Right lobe of liver (tissue), 6 donors: ENCODE measurements around the gene NRP2. TPM values are rescaled to one million over a fixed set of nuclear protein-coding genes. Genes with fewer than 3 reads are reported as not detected.
A peak's percentile ranks its signal among the peaks of the same experiment; 100 is the strongest.

Experiments used
- ATAC-seq, 4 donors: fragments of 200-7000 bp; cut with Tn5 transposase; one replicate each; pipeline ENCODE4 v1.9.1; 2020; ENCODE audit warnings: mild to moderate bottlenecking in 4 of 4, moderate library complexity in 4 of 4
- DNase-seq, 3 donors: peaks; one replicate each; pipeline ENCODE4 v3.0.0-alpha.2; 2020
- H3K27ac ChIP-seq, 3 donors: fragments of 200-600 bp; one replicate each; pipeline ENCODE4 v1.8.0; 2022
- H3K27me3 ChIP-seq, 2 donors: fragments of 200-600 bp; one replicate each; pipeline ENCODE4 v1.8.0; 2022
- H3K36me3 ChIP-seq, 4 donors: fragments of 200-600 bp; sonication (generic) in 1 of 4; one replicate each; pipeline versions ENCODE4 v1.5.1 to v1.8.0; 2017 to 2022; ENCODE audit warnings: control low read depth in 1 of 4
- H3K4me1 ChIP-seq, 4 donors: fragments of 200-600 bp; sonication (generic) in 1 of 4; one replicate each; pipeline versions ENCODE4 v1.5.1 to v1.8.0; 2017 to 2022; ENCODE audit warnings: control low read depth in 1 of 4
- H3K4me3 ChIP-seq, 3 donors: fragments of 200-600 bp; one replicate each; pipeline ENCODE4 v1.8.0; 2022
- H3K9me3 ChIP-seq, 4 donors: fragments of 200-600 bp; sonication (generic) in 1 of 4; one replicate each; pipeline versions ENCODE4 v1.5.1 to v1.8.0; 2017 to 2022; ENCODE audit warnings: control low read depth in 1 of 4
- CTCF ChIP-seq, 4 donors: fragments of 200-600 bp in 3 of 4; fragments of 450-650 bp in 1 of 4; IDR thresholded peaks; one replicate each; pipeline versions ENCODE4 v1.5.1 to v1.8.0; 2016 to 2022; ENCODE audit warnings: antibody characterized with exemption in 4 of 4, mild to moderate bottlenecking in 2 of 4
- POLR2A ChIP-seq: fragments of 450-650 bp; IDR thresholded peaks from one replicate; pipeline ENCODE4 v1.6.1; 2017; ENCODE audit warnings: antibody characterized with exemption, mild to moderate bottlenecking
- WGBS: methylation state at CpG from one replicate; pipeline ENCODE4 v1.1.6; 2018; ENCODE audit warnings: low coverage, low lambda C conversion rate; ENCODE audit not compliant: insufficient coverage; ENCODE audit errors: missing lambda C conversion rate; 5-methylcytosine and 5-hydroxymethylcytosine counted together
- intact Hi-C, 2 donors: fragments of 100-400 bp; cut with DNase I; formaldehyde crosslinking; loops; one replicate each; pipeline versions ENCODE4 v1.11.2 to v1.14.1; 2022
- total RNA-seq, 6 experiments: library from RNA; depleted of rRNA in 2 of 6; stranded (reverse); fragments of >200 nt in 2 of 6; fragmentation: NEBNext Ultra II Directional in 3 of 6; extraction: Animal tissue kit (Norgen Biotek cat#: 25700) in 3 of 6; gene quantifications; one replicate each; pipeline versions ENCODE4 v1.1.0 to v1.2.4, GENCODE V29; 2016 to 2023
- donor health status: DM: no; HTN: yes; CAD: no.
- donor health status: DM: no; HTN: no; CAD: no.
- donor health status: DM: no; HTN: no; CAD: no.
- donor health status: DM: no; HTN: yes; CAD: no.
- donor health status: DM: no; HTN: yes; CAD: no.

The NRP2 gene
- total RNA-seq, 6 experiments from 2014 or later: 5.5 to 23.7 (median 8.6) TPM

- H3K27me3 ChIP-seq: no peaks in the 10 kb centered on the region
- no peak overlapping the region for H3K4me3 ChIP-seq
- TF ChIP-seq CTCF (IDR thresholded peaks at IDR 0.05): no peak
- no peak for TF ChIP-seq POLR2A
- 87% methylated on average over 14 of the region's 14 CpGs for WGBS
- no peak for DNase-seq
- no peak for ATAC-seq
- H3K4me1 ChIP-seq: peaks cover 0 to 24% (median 0%) of the 10 kb centered on the region in 4 donors
- no peaks in the 10 kb centered on the region for H3K36me3 ChIP-seq
- intact Hi-C loops: no loop called here
- no peak overlapping the region for H3K27ac ChIP-seq
- H3K9me3 ChIP-seq: no peaks in the 10 kb centered on the region
Observed at GRCh38 chr2:205733648-205734047, 51.3 kb downstream of the NRP2 start.

- intact Hi-C loops: no loop called here
- Histone ChIP-seq H3K4me3 (no peak overlapping the region), H3K27me3 (no peaks in the 10 kb centered on the region), H3K4me1 (peaks cover 0 to 24% (median 0%) of the 10 kb centered on the region in 4 donors), H3K9me3 (no peaks in the 10 kb centered on the region), H3K36me3 (no peaks in the 10 kb centered on the region), H3K27ac (peak overlapping the region in 1 of 3 donors; percentile 21)
- no peak for DNase-seq
- ATAC-seq: peak; percentile 35 to 66 (median 54)
- 70% methylated on average over 6 of the region's 6 CpGs for WGBS
- no peak for TF ChIP-seq POLR2A
- TF ChIP-seq CTCF (IDR thresholded peaks at IDR 0.05): no peak
Observed at GRCh38 chr2:205734436-205735037, 52.2 kb downstream of the NRP2 start.

- H3K36me3 ChIP-seq: no peaks in the 10 kb centered on the region
- peaks cover 0 to 13% (median 0%) of the 10 kb centered on the region in 4 donors for H3K4me1 ChIP-seq
- TF ChIP-seq CTCF (IDR thresholded peaks at IDR 0.05) (no peak), POLR2A (no peak)
- ATAC-seq (peak; percentile 55 to 67 (median 62)), DNase-seq (no peak)
- H3K4me3 ChIP-seq: no peak overlapping the region
- H3K27ac ChIP-seq: no peak overlapping the region
- intact Hi-C loops: no loop called here
- no peaks in the 10 kb centered on the region for H3K9me3 ChIP-seq
- H3K27me3 ChIP-seq: no peaks in the 10 kb centered on the region
- 69% methylated on average over 15 of the region's 15 CpGs for WGBS
Observed at GRCh38 chr2:205738117-205738968, 56.0 kb downstream of the NRP2 start.

GRCh38 chr2:205739620-205740019 is 57.3 kb downstream of the NRP2 start:
- H3K27me3 ChIP-seq: no peaks in the 10 kb centered on the region
- intact Hi-C loops: no loop called here
- no peak overlapping the region for H3K27ac ChIP-seq
- DNase-seq (no peak), ATAC-seq (no peak)
- WGBS: no CpG with 5 or more reads among the region's 1 CpG
- no peaks in the 10 kb centered on the region for H3K36me3 ChIP-seq
- no peak for TF ChIP-seq POLR2A
- H3K4me3 ChIP-seq: no peak overlapping the region
- H3K9me3 ChIP-seq: no peaks in the 10 kb centered on the region
- peaks cover 0 to 16% (median 5%) of the 10 kb centered on the region in 4 donors for H3K4me1 ChIP-seq

- intact Hi-C loops: no loop called here
- no peaks in the 10 kb centered on the region for H3K27me3 ChIP-seq
- H3K27ac ChIP-seq: no peak overlapping the region
- WGBS: 93% methylated on average over 3 of the region's 8 CpGs
- H3K9me3 ChIP-seq: no peaks in the 10 kb centered on the region
- no peak for ATAC-seq
- peaks cover 0 to 19% (median 9%) of the 10 kb centered on the region in 4 donors for H3K4me1 ChIP-seq
- no peak overlapping the region for H3K4me3 ChIP-seq
- no peak for TF ChIP-seq POLR2A
- TF ChIP-seq CTCF (IDR thresholded peaks at IDR 0.05): no peak
- no peak for DNase-seq
- H3K36me3 ChIP-seq: no peaks in the 10 kb centered on the region
Observed at GRCh38 chr2:205740381-205740780, 58.1 kb downstream of the NRP2 start.
